K562 (cell line): Measurements from ENCODE around the gene NFKB2. TPM values are rescaled to one million over a fixed set of nuclear protein-coding genes. Genes with fewer than 3 reads are reported as not detected.
A peak's percentile ranks its signal among the peaks of the same experiment; 100 is the strongest.

Source experiments
- AFF4 ChIP-seq: sonication (generic); formaldehyde crosslinking; IDR thresholded peaks from 2 replicates; pipeline ENCODE4 v1.8.0; 2023; ENCODE audit warnings: mild to moderate bottlenecking, missing genetic modification reagents
- ARHGAP35 ChIP-seq: fragments of 450-650 bp; IDR thresholded peaks from 2 replicates; pipeline ENCODE4 v1.6.1; 2018; ENCODE audit not compliant: partially characterized antibody
- BCLAF1 ChIP-seq, 2 experiments: fragments of 450-650 bp in 1 of 2; IDR thresholded peaks; 2 replicates each; pipeline ENCODE4 v1.6.1; 2011 to 2017; ENCODE audit warnings: low read depth in 2 of 2, antibody characterized with exemption in 1 of 2, borderline replicate concordance in 1 of 2, low read length in 1 of 2, mild to moderate bottlenecking in 1 of 2, mixed read lengths in 1 of 2; ENCODE audit not compliant: control insufficient read depth in 1 of 2
- BHLHE40 ChIP-seq: IDR thresholded peaks from 2 replicates; pipeline ENCODE4 v1.6.1; 2011; ENCODE audit warnings: low read length, improper control_type of control experiment
- CREBBP ChIP-seq: IDR thresholded peaks from one replicate; pipeline ENCODE4 v1.6.1; 2012; ENCODE audit warnings: low read depth, mild to moderate bottlenecking, control low read depth, inconsistent platforms, low read length
- HOMEZ ChIP-seq: fragments of 250-450 bp; sonication (Bioruptor Pico); IDR thresholded peaks from 2 replicates; pipeline ENCODE4 v1.4.0; 2020; ENCODE audit warnings: mild to moderate bottlenecking, moderate library complexity
- MCM2 ChIP-seq: fragments of 450-650 bp; IDR thresholded peaks from 2 replicates; pipeline ENCODE4 v1.6.1; 2017; ENCODE audit warnings: low read depth, mild to moderate bottlenecking
- MLLT1 ChIP-seq, 2 experiments: fragments of 450-650 bp; IDR thresholded peaks; 2 replicates each; pipeline ENCODE4 v1.6.1; 2016
- MTA2 ChIP-seq: fragments of 450-650 bp; IDR thresholded peaks from 2 replicates; pipeline ENCODE4 v1.6.1; 2016; ENCODE audit warnings: low read depth
- NR1H2 ChIP-seq: sonication (generic); formaldehyde crosslinking; IDR thresholded peaks from 2 replicates; pipeline ENCODE4 v1.4.0; 2020; ENCODE audit warnings: mild to moderate bottlenecking, missing genetic modification reagents
- PATZ1 ChIP-seq: fragments of 250-450 bp; sonication (Bioruptor Pico); IDR thresholded peaks from 2 replicates; pipeline ENCODE4 v1.5.0; 2020; ENCODE audit warnings: mild to moderate bottlenecking, borderline replicate concordance
- RBM39 ChIP-seq: fragments of 200-400 bp; formaldehyde crosslinking; optimal IDR thresholded peaks from 2 replicates; pipeline ENCODE3; 2018; ENCODE audit warnings: low read depth, low read length
- SMAD1 ChIP-seq: fragments of 150-350 bp; IDR thresholded peaks from 2 replicates; pipeline ENCODE4 v1.6.1; 2014; ENCODE audit warnings: low read length, low read depth; ENCODE audit not compliant: partially characterized antibody
- ZNF668 ChIP-seq: fragments of 250-450 bp; sonication (Bioruptor Pico); IDR thresholded peaks from 2 replicates; pipeline ENCODE4 v1.8.0; 2022; ENCODE audit warnings: mild to moderate bottlenecking, inconsistent platforms
- ZNF696 ChIP-seq: fragments of 250-450 bp; sonication (Bioruptor Pico); conservative IDR thresholded peaks from 2 replicates; pipeline ENCODE4 v1.4.0; 2020; ENCODE audit warnings: mild to moderate bottlenecking, moderate library complexity
- polyA plus RNA-seq, 8 experiments: library from polyadenylated mRNA; depleted of rRNA in 4 of 8; stranded (reverse) in 5 of 8; unstranded in 3 of 8; fragments of >200 nt; fragmentation: Nextera tagmentation in 2 of 8; fragmentation: Illumina TruSeq in 1 of 8; extraction: Ambion mirVana in 2 of 8; extraction: Trizol in 1 of 8; gene quantifications; 2 replicates each; pipeline versions ENCODE4 v1.2.1 to v1.2.3, GENCODE V29; 2011 to 2014; ENCODE audit warnings: inconsistent platforms in 1 of 8, missing spikeins in 1 of 8
- total RNA-seq, 7 experiments: library from RNA; depleted of rRNA in 6 of 7; stranded (reverse); fragments of >200 nt in 6 of 7; fragmentation: Illumina TruSeq in 2 of 7; extraction: Trizol in 2 of 7; gene quantifications; 2 replicates each; pipeline versions ENCODE4 v1.2.1 to v1.2.3, GENCODE V29; 2011 to 2021; ENCODE audit warnings: low replicate concordance in 1 of 7

Gene NFKB2
- total and polyA plus RNA-seq, 9 of the 15 experiments (the other 6 are each of a cell fraction or from before 2014, with no cell fraction given): 0.07 to 20.3 (median 7.9) TPM

GRCh38 chr10:102450374-102451104 lies 55.0 kb downstream of the NFKB2 start (continued):
- TF ChIP-seq BHLHE40 (peak; percentile 59; the same call in 1 of the 2 replicates), ZNF696 (CRISPR knock-in tag) (no peak), PATZ1 (CRISPR knock-in tag) (no peak), MLLT1 (IDR thresholded peaks at IDR 0.05) (no peak), RBM39 (no peak), SMAD1 (no peak), NR1H2 (CRISPR knock-in tag) (0 out of 2 replicates have a peak, but pooled peaks have one; percentile 50), BCLAF1 (IDR thresholded peaks at IDR 0.05; ENCODE audit: borderline replicate concordance in 1 of 2, control insufficient read depth in 1 of 2, low read depth in 2 of 2, low read length in 1 of 2) (no peak), MCM2 (no peak), ZNF668 (no peak), HOMEZ (CRISPR knock-in tag) (no peak), ARHGAP35 (no peak), CREBBP (no peak), MTA2 (no peak), AFF4 (CRISPR knock-in tag) (peak; percentile 44)
